Kidney (tissue), 14 donors: ENCODE data around the gene PIK3R2. TPM values are rescaled to one million over a fixed set of nuclear protein-coding genes. Genes with fewer than 3 reads are reported as not detected.
"Not testable (repeated sequence)": the region's sequence is repeated elsewhere in the genome, so short reads cannot be mapped to it uniquely, and the experiment has no call there.

Experiments
- DNase-seq, 5 donors: peaks; one replicate each; pipeline ENCODE4 v3.0.0-alpha.2; 2013 to 2020
- FAIRE-seq: peaks from 2 replicates; lab custom pipeline; 2012; peaks lifted over from hg19 to GRCh38; lab: Jason Lieb, UNC
- H3K27ac ChIP-seq, 2 donors: one replicate each; pipeline ENCODE4 v1.7.0; 2013; ENCODE audit warnings: low read depth in 2 of 2, low read length in 2 of 2, inconsistent platforms in 1 of 2
- H3K27me3 ChIP-seq: one replicate; pipeline ENCODE4 v1.7.1; 2013; ENCODE audit warnings: low read length, inconsistent platforms; ENCODE audit not compliant: control insufficient read depth, insufficient read depth
- H3K36me3 ChIP-seq, 3 donors: one replicate each; pipeline versions ENCODE4 v1.7.0 to v1.7.1; 2013; ENCODE audit warnings: low read length in 3 of 3, control low read depth in 1 of 3, inconsistent platforms in 1 of 3; ENCODE audit not compliant: insufficient read depth in 3 of 3, control insufficient read depth in 2 of 3
- H3K4me1 ChIP-seq, 3 donors: one replicate each; pipeline versions ENCODE4 v1.7.0 to v1.7.1; 2013; ENCODE audit warnings: low read length in 3 of 3, inconsistent platforms in 1 of 3, low read depth in 1 of 3; ENCODE audit not compliant: control insufficient read depth in 2 of 3, insufficient read depth in 2 of 3
- H3K4me3 ChIP-seq, 3 donors: one replicate each; pipeline versions ENCODE4 v1.7.0 to v1.8.1; 2013; ENCODE audit warnings: low read length in 3 of 3, control low read depth in 1 of 3, inconsistent platforms in 1 of 3
- H3K9ac ChIP-seq, 3 donors: one replicate each; pipeline versions ENCODE4 v1.7.0 to v1.7.1; 2013; ENCODE audit warnings: low read length in 3 of 3, control low read depth in 1 of 3, inconsistent platforms in 1 of 3
- H3K9me3 ChIP-seq, 3 donors: one replicate each; pipeline versions ENCODE4 v1.7.0 to v1.7.1; 2013; ENCODE audit warnings: low read length in 3 of 3, control low read depth in 1 of 3, inconsistent platforms in 1 of 3; ENCODE audit not compliant: control insufficient read depth in 2 of 3, insufficient read depth in 1 of 3
- intact Hi-C: fragments of 100-400 bp; cut with DNase I; formaldehyde crosslinking; loops from one replicate; pipeline ENCODE4 v1.11.1; 2022
- polyA plus RNA-seq: library from polyadenylated mRNA; stranded (reverse); fragments of 350-450 nt; fragmentation: Illumina TruSeq; extraction: RNeasy Lipid Tissue Mini Kit (QIAGEN cat#74804); gene quantifications from one replicate; pipeline ENCODE4 v1.2.3, GENCODE V29; 2014; ENCODE audit warnings: low read depth, low replicate concordance; ENCODE audit not compliant: insufficient read depth
- total RNA-seq: library from RNA; stranded (reverse); fragmentation: NEBNext Ultra II Directional; extraction: Animal tissue kit (Norgen Biotek cat#: 25700); gene quantifications from one replicate; pipeline ENCODE4 v1.2.1, GENCODE V29; 2021
- TF ChIP-seq, protein P1 (sequence below): IDR thresholded peaks from 3 replicates; pipeline ENCODE4 v1.5.1; 2012; ENCODE audit warnings: mild to moderate bottlenecking, moderate library complexity, borderline replicate concordance; ENCODE audit not compliant: insufficient read depth; ENCODE audit errors: extremely low read depth
- donor health status: control.
- donor health status: control.
- donor health status: control.
- donor health status: control.
- donor health status: control.
- donor health status: DM: yes; HTN: yes; CAD: no.
- donor health status: Normal renal cell carcinoma (clear cell type).

The PIK3R2 gene
- total and polyA plus RNA-seq, 2 donors from 2014 or later = 10.1 to 29.6 TPM

DNA sequence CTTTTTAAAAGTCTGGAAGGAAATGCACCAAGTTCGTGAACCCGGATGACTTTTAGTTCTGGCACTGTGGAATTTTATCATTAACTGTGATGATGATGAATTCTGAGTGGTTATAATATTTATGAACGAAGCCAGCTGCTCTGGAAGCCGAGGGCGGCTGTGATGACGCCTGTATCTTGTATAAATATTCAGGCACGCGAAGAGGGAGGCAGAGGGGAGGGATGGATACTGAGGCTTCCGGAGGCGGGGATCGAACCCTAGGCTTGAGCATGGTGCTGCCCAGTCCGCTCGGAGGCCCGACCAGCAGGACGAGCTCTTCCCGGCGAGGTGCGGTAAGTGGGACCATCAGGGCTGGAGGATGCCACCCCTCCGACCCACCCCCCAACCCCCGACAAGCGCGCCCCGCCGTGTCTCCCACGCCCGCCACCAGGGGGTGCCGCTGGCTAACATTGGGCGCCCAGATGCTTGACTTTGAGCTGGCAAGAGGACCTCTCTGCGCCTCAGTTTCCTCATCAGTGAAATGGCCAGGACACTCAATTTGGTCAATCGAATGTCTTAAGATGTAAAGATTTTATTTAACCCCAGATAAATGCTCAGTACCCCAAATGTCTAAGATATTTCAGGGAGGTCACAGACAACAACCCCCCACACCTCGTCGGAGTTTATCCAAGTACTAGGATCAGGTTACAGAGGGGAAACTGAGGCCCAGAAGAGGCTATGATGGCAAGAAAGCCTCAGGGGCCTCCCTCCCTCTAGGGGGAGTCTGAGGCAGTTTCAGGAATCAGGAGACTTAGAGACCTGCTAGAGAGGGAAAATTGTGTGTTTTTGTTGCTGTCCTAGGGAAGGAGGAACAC lies 55.4 kb downstream of the PIK3R2 start:
- H3K9me3 ChIP-seq = no peaks in the 10 kb centered on the region
- no peaks in the 10 kb centered on the region for H3K36me3 ChIP-seq
- no peak overlapping the region for H3K9ac ChIP-seq
- no peak overlapping the region for H3K27ac ChIP-seq
- intact Hi-C loops = no loop called here
- DNase-seq = peak in 3 of 5 donors; percentile 46 to 92 (median 78)
- peaks cover 0 to 6% (median 3%) of the 10 kb centered on the region in 3 donors for H3K4me1 ChIP-seq
- no peak overlapping the region for H3K4me3 ChIP-seq
- H3K27me3 ChIP-seq = no peaks in the 10 kb centered on the region
- TF ChIP-seq, protein P1, sequence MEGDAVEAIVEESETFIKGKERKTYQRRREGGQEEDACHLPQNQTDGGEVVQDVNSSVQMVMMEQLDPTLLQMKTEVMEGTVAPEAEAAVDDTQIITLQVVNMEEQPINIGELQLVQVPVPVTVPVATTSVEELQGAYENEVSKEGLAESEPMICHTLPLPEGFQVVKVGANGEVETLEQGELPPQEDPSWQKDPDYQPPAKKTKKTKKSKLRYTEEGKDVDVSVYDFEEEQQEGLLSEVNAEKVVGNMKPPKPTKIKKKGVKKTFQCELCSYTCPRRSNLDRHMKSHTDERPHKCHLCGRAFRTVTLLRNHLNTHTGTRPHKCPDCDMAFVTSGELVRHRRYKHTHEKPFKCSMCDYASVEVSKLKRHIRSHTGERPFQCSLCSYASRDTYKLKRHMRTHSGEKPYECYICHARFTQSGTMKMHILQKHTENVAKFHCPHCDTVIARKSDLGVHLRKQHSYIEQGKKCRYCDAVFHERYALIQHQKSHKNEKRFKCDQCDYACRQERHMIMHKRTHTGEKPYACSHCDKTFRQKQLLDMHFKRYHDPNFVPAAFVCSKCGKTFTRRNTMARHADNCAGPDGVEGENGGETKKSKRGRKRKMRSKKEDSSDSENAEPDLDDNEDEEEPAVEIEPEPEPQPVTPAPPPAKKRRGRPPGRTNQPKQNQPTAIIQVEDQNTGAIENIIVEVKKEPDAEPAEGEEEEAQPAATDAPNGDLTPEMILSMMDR = peak; percentile 50
- FAIRE-seq = no peak

DNA sequence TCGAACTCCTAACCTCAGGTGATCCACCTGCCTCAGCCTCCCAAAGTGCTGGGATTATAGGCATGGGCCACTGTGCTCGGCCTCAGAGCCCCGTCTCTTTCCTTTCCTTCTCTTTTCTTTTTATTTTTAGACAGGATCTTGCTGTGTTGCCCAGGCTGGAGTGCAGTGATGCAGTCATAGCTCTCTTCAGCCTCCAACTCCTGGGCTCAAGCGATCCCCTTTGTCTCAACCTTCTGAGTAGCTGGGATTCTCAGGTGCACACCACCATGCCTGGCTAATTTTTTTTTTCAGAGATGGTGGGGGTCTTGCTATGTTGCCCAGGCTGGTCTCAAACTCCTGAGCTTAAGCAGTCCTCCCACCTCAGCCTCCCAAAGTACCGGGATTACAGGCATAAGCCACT lies 56.9 kb downstream of the PIK3R2 start:
- H3K9ac ChIP-seq, intact Hi-C loops, H3K27me3 ChIP-seq, FAIRE-seq, DNase-seq, H3K36me3 ChIP-seq, H3K27ac ChIP-seq, H3K4me3 ChIP-seq, H3K4me1 ChIP-seq, H3K9me3 ChIP-seq: not testable (repeated sequence)

DNA sequence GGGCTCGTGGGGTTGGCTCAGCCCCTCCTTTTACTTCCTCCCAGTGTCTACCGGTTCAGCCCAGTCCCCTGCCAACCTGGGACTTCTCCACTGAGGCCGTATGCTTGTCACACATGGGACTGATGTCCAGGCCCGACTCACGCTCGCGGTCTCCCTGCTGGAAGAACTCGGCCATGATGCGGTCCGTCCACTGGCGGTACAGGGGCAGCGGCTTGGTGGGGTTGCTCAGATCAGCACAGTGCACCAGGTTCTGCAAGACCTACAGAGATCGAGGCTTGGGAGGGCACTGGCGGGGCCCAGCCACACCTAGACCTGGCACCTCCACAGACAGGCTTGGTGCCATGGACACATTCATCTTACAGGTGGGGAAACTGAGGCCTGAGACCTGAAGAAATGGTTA lies 58.7 kb downstream of the PIK3R2 start:
- Histone ChIP-seq H3K9me3 (no peaks in the 10 kb centered on the region), H3K9ac (no peak overlapping the region), H3K36me3 (no peaks in the 10 kb centered on the region), H3K4me1 (no peaks in the 10 kb centered on the region), H3K27ac (no peak overlapping the region), H3K27me3 (no peaks in the 10 kb centered on the region), H3K4me3 (no peak overlapping the region)
- TF ChIP-seq, protein P1 = no peak
- no peak for DNase-seq
- FAIRE-seq = no peak
- intact Hi-C loops = no loop called here

DNA sequence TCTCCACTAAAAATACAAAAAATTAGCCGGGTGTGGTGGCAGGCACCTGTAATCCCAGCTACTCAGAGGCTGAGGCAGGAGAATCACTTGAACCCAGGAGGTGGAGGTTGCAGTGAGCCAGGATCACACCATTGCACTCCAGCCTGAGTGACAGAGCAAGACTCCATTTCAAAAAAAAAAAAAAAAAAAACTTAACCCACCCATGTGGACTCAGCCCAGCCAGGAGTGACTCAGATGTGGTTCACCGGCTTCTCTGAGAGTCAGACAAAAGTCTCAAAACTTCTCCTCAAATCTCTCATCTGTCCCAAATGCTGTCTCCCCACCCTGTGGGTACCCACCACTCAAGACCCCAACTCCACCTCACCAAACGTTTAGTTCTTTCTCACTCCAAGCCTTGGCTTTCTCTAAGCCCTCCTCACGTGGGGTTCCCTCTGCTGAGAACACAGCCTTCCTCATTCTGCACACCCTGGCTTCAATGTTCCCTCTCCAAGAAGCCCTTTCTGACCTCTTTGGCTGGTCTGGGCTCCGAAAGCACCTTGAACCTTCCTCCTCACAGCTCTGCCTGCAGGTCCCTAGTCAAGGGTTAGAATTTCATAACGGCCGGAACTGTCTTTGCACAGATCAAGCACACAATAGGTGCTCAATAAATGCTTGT lies 61.9 kb downstream of the PIK3R2 start:
- no peak overlapping the region for H3K9ac ChIP-seq
- H3K9me3 ChIP-seq = no peaks in the 10 kb centered on the region
- no peak overlapping the region for H3K27ac ChIP-seq
- no peaks in the 10 kb centered on the region for H3K27me3 ChIP-seq
- TF ChIP-seq, protein P1 = no peak
- no peaks in the 10 kb centered on the region for H3K4me1 ChIP-seq
- no peak overlapping the region for H3K4me3 ChIP-seq
- no peak for DNase-seq
- intact Hi-C loops = no loop called here
- FAIRE-seq = no peak
- no peaks in the 10 kb centered on the region for H3K36me3 ChIP-seq
